ENCODE data around the gene DHX58. TPM values are rescaled to one million over a fixed set of nuclear protein-coding genes. Genes with fewer than 3 reads are reported as not detected.

Gene DHX58
- polyA plus RNA-seq, 1 of the 3 experiments (the other 2 are of a cell fraction): 1.2 TPM

DNA sequence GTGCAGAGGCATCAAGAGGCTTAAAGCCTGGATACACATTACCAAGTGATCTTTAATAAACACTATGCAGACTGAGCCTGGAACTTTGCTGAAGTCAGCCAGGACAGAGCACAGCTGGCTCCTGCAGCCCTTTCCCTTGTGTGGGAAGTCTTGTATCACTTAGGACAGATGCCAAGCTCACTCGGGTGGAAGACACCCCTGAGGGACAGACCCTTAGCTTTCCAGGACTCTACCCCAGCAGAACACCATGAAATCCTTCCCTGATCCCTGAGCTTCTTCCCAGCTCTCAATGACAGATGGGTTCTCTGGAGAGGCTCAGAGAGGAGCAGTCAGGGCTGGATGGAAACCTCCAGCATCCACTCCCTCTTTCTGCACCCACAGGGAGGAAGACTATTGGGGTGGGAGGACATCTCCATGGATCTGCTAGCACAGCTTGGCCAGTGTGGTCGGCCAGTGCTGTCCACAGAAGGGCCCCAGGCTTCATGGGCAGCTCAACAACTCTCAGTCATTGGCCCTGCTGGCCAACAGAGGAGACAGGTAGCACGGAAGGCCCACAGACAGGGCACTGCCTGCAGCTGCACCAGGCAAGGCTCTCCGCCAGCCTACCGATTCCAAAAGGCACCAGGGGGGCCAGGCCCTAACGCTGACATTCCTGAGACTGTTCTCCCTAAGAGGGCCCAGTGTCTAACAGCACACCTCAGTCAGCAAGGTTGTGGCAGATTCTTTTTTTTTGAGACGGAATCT, 26.4 kb upstream of the DHX58 start:
- Histone ChIP-seq H3K4me1 (ENCODE audit: control insufficient read depth in 1 of 2, insufficient read depth in 2 of 2, low read depth in 1 of 2, low read length in 1 of 2) (peaks cover 13 to 23% of the 10 kb centered on the region in 2 experiments; a peak in 2 of 4 replicates), H3K4me2 (no peak overlapping the region), H3K79me2 (ENCODE audit: insufficient read depth) (peaks cover 99% of the 10 kb centered on the region), H3K27ac (ENCODE audit: low read depth in 2 of 2, low read length in 1 of 2) (no peak overlapping the region), H3K36me3 (replicated peaks in 1 of 2; ENCODE audit: control insufficient read depth in 1 of 2, insufficient read depth in 2 of 2, low read length in 1 of 2) (peaks cover 11 to 14% of the 10 kb centered on the region in 2 experiments), H3K9me3 (no peaks in the 10 kb centered on the region), H3K4me3 (ENCODE audit: low read depth in 2 of 2, low read length in 1 of 2) (no peak overlapping the region), H4K20me1 (ENCODE audit: insufficient read depth) (peaks cover 67% of the 10 kb centered on the region), H3K9me2 (no peaks in the 10 kb centered on the region), H3F3A (replicated peaks; ENCODE audit: insufficient read depth) (no peaks in the 10 kb centered on the region), H2AFZ (ENCODE audit: low read depth) (no peak overlapping the region), H3K9ac (no peak overlapping the region), H3K27me3 (ENCODE audit: insufficient read depth) (no peaks in the 10 kb centered on the region)
- TF ChIP-seq, protein P1, sequence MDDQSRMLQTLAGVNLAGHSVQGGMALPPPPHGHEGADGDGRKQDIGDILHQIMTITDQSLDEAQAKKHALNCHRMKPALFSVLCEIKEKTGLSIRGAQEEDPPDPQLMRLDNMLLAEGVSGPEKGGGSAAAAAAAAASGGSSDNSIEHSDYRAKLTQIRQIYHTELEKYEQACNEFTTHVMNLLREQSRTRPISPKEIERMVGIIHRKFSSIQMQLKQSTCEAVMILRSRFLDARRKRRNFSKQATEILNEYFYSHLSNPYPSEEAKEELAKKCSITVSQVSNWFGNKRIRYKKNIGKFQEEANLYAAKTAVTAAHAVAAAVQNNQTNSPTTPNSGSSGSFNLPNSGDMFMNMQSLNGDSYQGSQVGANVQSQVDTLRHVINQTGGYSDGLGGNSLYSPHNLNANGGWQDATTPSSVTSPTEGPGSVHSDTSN (IDR thresholded peaks at IDR 0.05): no peak
- TF ChIP-seq SIN3A (IDR thresholded peaks at IDR 0.05; ENCODE audit: borderline replicate concordance, low read depth, low read length): no peak
- TF ChIP-seq FOXJ3 (CRISPR knock-in tag; IDR thresholded peaks at IDR 0.05): no peak
- TF ChIP-seq POLR2AphosphoS5 (IDR thresholded peaks at IDR 0.05; ENCODE audit: low read depth, low read length): no peak
- ChIA-PET CTCF (interaction anchor here (1.3 kb wide), 1 partner anchor 20 kb away, joined by 3 read pairs; no protein-coding TSS in a partner anchor), POLR2A (interaction anchor here (0.7 kb wide), 1 partner anchor 108 kb away, joined by 3 read pairs; no protein-coding TSS in a partner anchor)
- no peak for DNase-seq
- WGBS (ENCODE audit: low lambda C conversion rate): 84% methylated on average over 6 of the region's 7 CpGs

GRCh38 chr17:42136654-42137051, 24.1 kb upstream of the DHX58 start:
- Histone ChIP-seq H3F3A (replicated peaks; ENCODE audit: insufficient read depth) (peaks cover 6% of the 10 kb centered on the region), H3K9me3 (no peaks in the 10 kb centered on the region), H3K9ac (no peak overlapping the region), H2AFZ (ENCODE audit: low read depth) (no peak overlapping the region), H3K9me2 (no peaks in the 10 kb centered on the region), H3K36me3 (replicated peaks in 1 of 2; ENCODE audit: control insufficient read depth in 1 of 2, insufficient read depth in 2 of 2, low read length in 1 of 2) (peaks cover 14 to 16% of the 10 kb centered on the region in 2 experiments), H3K4me3 (ENCODE audit: low read depth in 2 of 2, low read length in 1 of 2) (no peak overlapping the region), H4K20me1 (ENCODE audit: insufficient read depth) (peaks cover 67% of the 10 kb centered on the region), H3K79me2 (ENCODE audit: insufficient read depth) (peaks cover 96% of the 10 kb centered on the region), H3K4me2 (no peak overlapping the region), H3K4me1 (ENCODE audit: control insufficient read depth in 1 of 2, insufficient read depth in 2 of 2, low read depth in 1 of 2, low read length in 1 of 2) (peaks cover 23 to 25% of the 10 kb centered on the region in 2 experiments; a peak in 3 of 4 replicates), H3K27me3 (ENCODE audit: insufficient read depth) (no peaks in the 10 kb centered on the region), H3K27ac (ENCODE audit: low read depth in 2 of 2, low read length in 1 of 2) (no peak overlapping the region)
- ChIA-PET CTCF (interaction anchor here (0.8 to 1.6 kb wide), 5 partner anchors 8 to 69 kb away, joined by 3 to 4 read pairs (median 3); no protein-coding TSS in a partner anchor), POLR2A (no interaction called here)
- WGBS (ENCODE audit: low lambda C conversion rate): 90% methylated on average over 3 of the region's 3 CpGs
- DNase-seq: no peak
- TF ChIP-seq SIN3A (IDR thresholded peaks at IDR 0.05; ENCODE audit: borderline replicate concordance, low read depth, low read length) (no peak), NFIC (IDR thresholded peaks at IDR 0.05; ENCODE audit: borderline replicate concordance) (no peak), POLR2AphosphoS5 (IDR thresholded peaks at IDR 0.05; ENCODE audit: low read depth, low read length) (no peak), ZBTB33 (IDR thresholded peaks at IDR 0.05; ENCODE audit: borderline replicate concordance, low read depth) (no peak), TAF1 (IDR thresholded peaks at IDR 0.05; ENCODE audit: borderline replicate concordance, low read depth, low read length) (no peak), SMC3 (IDR thresholded peaks at IDR 0.05; ENCODE audit: low read depth, low read length) (no peak), RCOR1 (IDR thresholded peaks at IDR 0.05; ENCODE audit: low read length) (no peak), USF2 (IDR thresholded peaks at IDR 0.05; ENCODE audit: borderline replicate concordance, low read depth, low read length) (no peak), GATA2 (CRISPR knock-in tag; IDR thresholded peaks at IDR 0.05) (no peak), TEAD4 (IDR thresholded peaks at IDR 0.05; ENCODE audit: borderline replicate concordance, insufficient read depth) (no peak), MXI1 (IDR thresholded peaks at IDR 0.05; ENCODE audit: low read depth, low read length) (no peak), GABPA (IDR thresholded peaks at IDR 0.05; ENCODE audit: low read depth) (no peak), YY1 (IDR thresholded peaks at IDR 0.05; ENCODE audit: low read depth) (no peak), EP300 (IDR thresholded peaks at IDR 0.05; ENCODE audit: borderline replicate concordance in 1 of 2, low read depth in 1 of 2, low read length in 1 of 2) (no peak)
- TF ChIP-seq, protein P2, sequence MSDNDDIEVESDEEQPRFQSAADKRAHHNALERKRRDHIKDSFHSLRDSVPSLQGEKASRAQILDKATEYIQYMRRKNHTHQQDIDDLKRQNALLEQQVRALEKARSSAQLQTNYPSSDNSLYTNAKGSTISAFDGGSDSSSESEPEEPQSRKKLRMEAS (IDR thresholded peaks at IDR 0.05; ENCODE audit: low read depth): no peak

Data from SK-N-SH (cell line).